GM12872 (cell line): Measurements from ENCODE around the gene BTNL2.

Experiments
- CTCF ChIP-seq: IDR thresholded peaks from 3 replicates; pipeline ENCODE4 v1.5.1; 2011; ENCODE audit warnings: low read depth, mild to moderate bottlenecking, low read length, moderate library complexity; ENCODE audit not compliant: insufficient read depth

Gene BTNL2

GRCh38 chr6:32427934-32428474 lies 21.0 kb upstream of the BTNL2 start:
- no peak for TF ChIP-seq CTCF

- TF ChIP-seq CTCF, result no peak
These were observed 20.2 kb upstream of the BTNL2 start for GRCh38 chr6:32427218-32427617.

- no peak for TF ChIP-seq CTCF
These were observed 19.4 kb upstream of the BTNL2 start for GRCh38 chr6:32426338-32426737.

- no peak for TF ChIP-seq CTCF
These were observed 17.8 kb upstream of the BTNL2 start for GRCh38 chr6:32424589-32425300.

- no peak for TF ChIP-seq CTCF
These were observed 9.1 kb upstream of the BTNL2 start for GRCh38 chr6:32416036-32416435.

- peak; percentile 98 for TF ChIP-seq CTCF
These were observed 8.6 kb upstream of the BTNL2 start for GRCh38 chr6:32415521-32416019.

- peak; percentile 98 for TF ChIP-seq CTCF
These were observed 6.6 kb upstream of the BTNL2 start for GRCh38 chr6:32413427-32414047.
